ENCODE results near the gene IGSF22. TPM values are rescaled to one million over a fixed set of nuclear protein-coding genes. Genes with fewer than 3 reads are reported as not detected.

IGSF22 gene
- 0.03 and 0.05 TPM in 2 replicates for polyA plus RNA-seq (2014; cell fraction: cytosol; rRNA removed)
- 0.10 and 0.37 TPM in 2 replicates for polyA plus RNA-seq (2014; cell fraction: nucleus; rRNA removed)

GRCh38 chr11:18726040-18726439 is at the start of gene IGSF22:
IGSF22 (minus strand) TSS chr11:18726188; CDS start chr11:18724236, 1,952 bp downstream.
- no peak for DNase-seq (ENCODE audit: low spot score)

- DNase-seq (ENCODE audit: low spot score): no peak
These were observed 48.8 kb upstream of the IGSF22 start for GRCh38 chr11:18774801-18775200.

- DNase-seq (ENCODE audit: low spot score): no peak
These were observed 47.7 kb upstream of the IGSF22 start for GRCh38 chr11:18773681-18774080.

- DNase-seq (ENCODE audit: low spot score): no peak
These were observed 47.1 kb upstream of the IGSF22 start for GRCh38 chr11:18773104-18773503.

- DNase-seq (ENCODE audit: low spot score): no peak
These were observed 46.2 kb upstream of the IGSF22 start for GRCh38 chr11:18772211-18772610.

- no peak for DNase-seq (ENCODE audit: low spot score)
These were observed 45.5 kb upstream of the IGSF22 start for GRCh38 chr11:18771266-18772035.

- DNase-seq (ENCODE audit: low spot score): no peak
These were observed 44.6 kb upstream of the IGSF22 start for GRCh38 chr11:18770479-18771125.

GRCh38 chr11:18769802-18770456 is 43.9 kb upstream of the IGSF22 start:
- no peak for DNase-seq (ENCODE audit: low spot score)

GRCh38 chr11:18768978-18769377 is 43.0 kb upstream of the IGSF22 start:
- no peak for DNase-seq (ENCODE audit: low spot score)

- DNase-seq (ENCODE audit: low spot score): no peak
These were observed 42.5 kb upstream of the IGSF22 start for GRCh38 chr11:18768472-18768901.

GRCh38 chr11:18766015-18766414 is 40.0 kb upstream of the IGSF22 start:
- no peak for DNase-seq (ENCODE audit: low spot score)

GRCh38 chr11:18765554-18765953 is 39.6 kb upstream of the IGSF22 start:
- no peak for DNase-seq (ENCODE audit: low spot score)

- DNase-seq (ENCODE audit: low spot score): no peak
These were observed 35.8 kb upstream of the IGSF22 start for GRCh38 chr11:18761741-18762140.

GRCh38 chr11:18761144-18761543 is 35.2 kb upstream of the IGSF22 start:
- no peak for DNase-seq (ENCODE audit: low spot score)

GRCh38 chr11:18757811-18758210 is 31.8 kb upstream of the IGSF22 start:
- no peak for DNase-seq (ENCODE audit: low spot score)

- DNase-seq (ENCODE audit: low spot score): no peak
These were observed 30.9 kb upstream of the IGSF22 start for GRCh38 chr11:18756889-18757288.

- no peak for DNase-seq (ENCODE audit: low spot score)
These were observed 28.3 kb upstream of the IGSF22 start for GRCh38 chr11:18754308-18754707.

GRCh38 chr11:18752502-18752901 is 26.5 kb upstream of the IGSF22 start:
- DNase-seq (ENCODE audit: low spot score): no peak

GRCh38 chr11:18750944-18751343 is 25.0 kb upstream of the IGSF22 start:
- no peak for DNase-seq (ENCODE audit: low spot score)

- no peak for DNase-seq (ENCODE audit: low spot score)
These were observed 23.8 kb upstream of the IGSF22 start for GRCh38 chr11:18749681-18750319.

GRCh38 chr11:18748766-18749365 is 22.9 kb upstream of the IGSF22 start:
- DNase-seq (ENCODE audit: low spot score): no peak

Data from SK-N-DZ (cell line).